Measurements from ENCODE around the gene TFB1M. TPM values are rescaled to one million over a fixed set of nuclear protein-coding genes. Genes with fewer than 3 reads are reported as not detected.

Gene TFB1M
- total and polyA plus RNA-seq, 2 experiments from 2014 or later, result 10.3 to 11.2 TPM

DNA sequence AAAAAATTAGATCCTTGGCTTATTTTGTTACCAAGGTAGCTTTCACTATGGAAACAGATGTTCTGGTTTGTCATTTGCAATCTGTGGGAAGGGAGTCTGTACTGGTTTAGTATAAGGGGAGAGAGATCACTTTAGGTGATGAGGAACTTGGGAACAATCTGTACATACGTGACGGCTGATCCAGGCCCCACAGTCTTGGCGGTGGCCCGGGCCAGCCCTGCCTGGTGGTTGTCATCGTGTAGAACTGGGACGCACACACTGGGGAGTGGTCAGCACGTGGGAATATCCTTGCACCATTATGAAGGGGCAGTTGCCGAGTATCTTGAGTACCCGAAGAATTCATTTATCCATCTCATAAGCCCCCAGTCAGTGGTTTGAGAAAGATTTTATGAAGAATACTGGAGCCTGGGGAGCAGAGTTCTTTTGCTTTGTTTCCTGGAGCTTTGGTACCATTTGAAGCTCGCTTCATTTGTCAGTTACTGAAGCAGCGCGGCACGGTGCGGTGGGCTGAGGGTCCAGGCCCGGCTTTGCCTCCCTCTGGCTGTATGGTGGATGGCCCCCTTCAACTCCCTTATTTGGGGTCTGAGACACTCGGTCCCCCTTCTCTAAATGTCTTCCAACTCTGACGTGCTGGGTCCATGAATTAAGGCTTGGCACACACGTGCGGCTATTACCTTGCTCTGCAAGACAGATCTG lies 73.2 kb downstream of the TFB1M start:
- Histone ChIP-seq H3K9me3 (ENCODE audit: low read depth) (no peaks in the 10 kb centered on the region), H3K4me2 (no peak overlapping the region), H4K20me1 (ENCODE audit: insufficient read depth, poor library complexity, severe bottlenecking) (no peaks in the 10 kb centered on the region), H3K4me1 (ENCODE audit: insufficient read depth) (no peaks in the 10 kb centered on the region), H3K36me3 (replicated peaks; ENCODE audit: insufficient read depth, low read depth) (no peaks in the 10 kb centered on the region), H3K27me3 (no peaks in the 10 kb centered on the region), H2AFZ (no peak overlapping the region), H3K27ac (no peak overlapping the region), H3K79me2 (no peaks in the 10 kb centered on the region), H3K4me3 (no peak overlapping the region), H3K9me2 (replicated peaks; ENCODE audit: insufficient read depth) (no peaks in the 10 kb centered on the region)
- TF ChIP-seq EZH2phosphoT487 (IDR thresholded peaks at IDR 0.05; ENCODE audit: low read depth, severe bottlenecking, unreplicated experiment) (no peak), EZH2 (IDR thresholded peaks at IDR 0.05; ENCODE audit: borderline replicate concordance) (no peak)
- TF ChIP-seq, protein P1, sequence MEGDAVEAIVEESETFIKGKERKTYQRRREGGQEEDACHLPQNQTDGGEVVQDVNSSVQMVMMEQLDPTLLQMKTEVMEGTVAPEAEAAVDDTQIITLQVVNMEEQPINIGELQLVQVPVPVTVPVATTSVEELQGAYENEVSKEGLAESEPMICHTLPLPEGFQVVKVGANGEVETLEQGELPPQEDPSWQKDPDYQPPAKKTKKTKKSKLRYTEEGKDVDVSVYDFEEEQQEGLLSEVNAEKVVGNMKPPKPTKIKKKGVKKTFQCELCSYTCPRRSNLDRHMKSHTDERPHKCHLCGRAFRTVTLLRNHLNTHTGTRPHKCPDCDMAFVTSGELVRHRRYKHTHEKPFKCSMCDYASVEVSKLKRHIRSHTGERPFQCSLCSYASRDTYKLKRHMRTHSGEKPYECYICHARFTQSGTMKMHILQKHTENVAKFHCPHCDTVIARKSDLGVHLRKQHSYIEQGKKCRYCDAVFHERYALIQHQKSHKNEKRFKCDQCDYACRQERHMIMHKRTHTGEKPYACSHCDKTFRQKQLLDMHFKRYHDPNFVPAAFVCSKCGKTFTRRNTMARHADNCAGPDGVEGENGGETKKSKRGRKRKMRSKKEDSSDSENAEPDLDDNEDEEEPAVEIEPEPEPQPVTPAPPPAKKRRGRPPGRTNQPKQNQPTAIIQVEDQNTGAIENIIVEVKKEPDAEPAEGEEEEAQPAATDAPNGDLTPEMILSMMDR (IDR thresholded peaks at IDR 0.05; ENCODE audit: poor library complexity), result no peak
- 98% methylated on average over 19 of the region's 19 CpGs for WGBS (ENCODE audit: low lambda C conversion rate, missing lambda C conversion rate)
- no peak for DNase-seq (ENCODE audit: low spot score)

DNA sequence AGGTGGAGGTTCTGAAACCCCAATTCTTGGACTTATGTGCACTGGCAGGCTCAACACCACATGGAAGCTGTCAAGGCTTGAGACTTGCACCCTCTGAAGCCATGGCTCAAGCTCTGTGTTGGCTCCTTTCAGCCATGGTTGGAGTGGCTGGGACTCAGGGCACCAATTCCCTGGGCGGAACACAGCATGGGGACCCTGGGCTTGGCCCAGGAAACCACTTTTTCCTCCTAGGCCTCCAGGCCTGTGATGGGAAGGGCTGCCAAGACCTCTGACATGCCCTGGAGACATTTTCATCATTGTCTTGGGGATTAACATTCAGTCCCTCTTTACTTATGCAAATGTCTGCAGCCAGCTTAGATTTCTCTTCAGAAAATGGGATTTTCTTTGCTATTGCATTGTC lies 76.7 kb downstream of the TFB1M start:
- Histone ChIP-seq H3K4me1 (ENCODE audit: insufficient read depth) (no peaks in the 10 kb centered on the region), H3K4me3 (no peak overlapping the region), H4K20me1 (ENCODE audit: insufficient read depth, poor library complexity, severe bottlenecking) (no peaks in the 10 kb centered on the region), H3K27me3 (no peaks in the 10 kb centered on the region), H3K9me2 (replicated peaks; ENCODE audit: insufficient read depth) (no peaks in the 10 kb centered on the region), H3K9me3 (ENCODE audit: low read depth) (no peaks in the 10 kb centered on the region), H3K79me2 (no peaks in the 10 kb centered on the region), H3K27ac (no peak overlapping the region), H3K4me2 (no peak overlapping the region), H3K36me3 (replicated peaks; ENCODE audit: insufficient read depth, low read depth) (no peaks in the 10 kb centered on the region), H2AFZ (no peak overlapping the region)
- 100% methylated on average over 1 of the region's 1 CpG for WGBS (ENCODE audit: low lambda C conversion rate, missing lambda C conversion rate)
- TF ChIP-seq EZH2phosphoT487 (IDR thresholded peaks at IDR 0.05; ENCODE audit: low read depth, severe bottlenecking, unreplicated experiment), result no peak
- TF ChIP-seq, protein P1 (IDR thresholded peaks at IDR 0.05; ENCODE audit: poor library complexity), result no peak
- TF ChIP-seq EZH2 (IDR thresholded peaks at IDR 0.05; ENCODE audit: borderline replicate concordance), result no peak
- DNase-seq (ENCODE audit: low spot score), result no peak

DNA sequence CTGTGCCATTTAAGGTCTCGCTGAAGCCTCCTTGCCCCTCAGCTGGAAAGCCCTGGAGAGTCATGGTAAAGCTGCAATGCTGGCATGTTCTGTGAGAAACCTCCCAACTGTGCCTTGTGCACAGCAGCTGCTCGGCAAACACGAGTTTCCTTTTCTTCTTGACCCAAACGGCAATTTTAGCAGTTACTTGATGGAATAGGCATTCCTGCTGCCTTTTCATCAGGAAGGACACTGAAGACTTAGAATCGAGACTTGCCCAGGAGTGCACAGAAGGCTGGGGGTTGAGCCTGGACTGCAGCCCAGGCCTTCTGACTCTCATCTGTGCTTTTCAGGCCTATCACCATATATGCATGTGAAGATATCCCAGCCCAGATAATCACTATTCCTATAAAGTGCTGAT lies 79.2 kb downstream of the TFB1M start:
- 91% methylated on average over 5 of the region's 5 CpGs for WGBS (ENCODE audit: low lambda C conversion rate, missing lambda C conversion rate)
- Histone ChIP-seq H3K4me3 (no peak overlapping the region), H3K4me1 (ENCODE audit: insufficient read depth) (no peaks in the 10 kb centered on the region), H3K79me2 (no peaks in the 10 kb centered on the region), H2AFZ (no peak overlapping the region), H3K9me2 (replicated peaks; ENCODE audit: insufficient read depth) (no peaks in the 10 kb centered on the region), H3K36me3 (replicated peaks; ENCODE audit: insufficient read depth, low read depth) (no peaks in the 10 kb centered on the region), H4K20me1 (ENCODE audit: insufficient read depth, poor library complexity, severe bottlenecking) (no peaks in the 10 kb centered on the region), H3K27ac (no peak overlapping the region), H3K9me3 (ENCODE audit: low read depth) (no peaks in the 10 kb centered on the region), H3K27me3 (no peaks in the 10 kb centered on the region), H3K4me2 (no peak overlapping the region)
- no peak for TF ChIP-seq EZH2phosphoT487 (IDR thresholded peaks at IDR 0.05; ENCODE audit: low read depth, severe bottlenecking, unreplicated experiment)
- TF ChIP-seq, protein P1 (IDR thresholded peaks at IDR 0.05; ENCODE audit: poor library complexity), result no peak
- TF ChIP-seq EZH2 (IDR thresholded peaks at IDR 0.05; ENCODE audit: borderline replicate concordance), result no peak
- DNase-seq (ENCODE audit: low spot score), result no peak

Measured in hepatocyte (in vitro differentiated cells).